Ramos (cell line): ENCODE data around the gene SLC44A3.
"Not testable (repeated sequence)": the region's sequence is repeated elsewhere in the genome, so short reads cannot be mapped to it uniquely, and the experiment has no call there.

Source experiments
- in situ Hi-C: fragments of 300-500 bp; cut with MboI; formaldehyde crosslinking; loops from one replicate; pipeline ENCODE4 v1.14.3; 2022; ENCODE audit warnings: low sequenced_read_pairs; ENCODE audit not compliant: unreplicated experiment

The SLC44A3 gene

GRCh38 chr1:94831641-94832040 lies 11.5 kb downstream of the SLC44A3 start:
- in situ Hi-C loops, result no loop called here

GRCh38 chr1:94832446-94832845 lies 12.3 kb downstream of the SLC44A3 start:
- in situ Hi-C loops, result no loop called here

- in situ Hi-C loops, result no loop called here
Observed at GRCh38 chr1:94832931-94833585, 12.9 kb downstream of the SLC44A3 start.

GRCh38 chr1:94836891-94837290 lies 16.7 kb downstream of the SLC44A3 start:
- in situ Hi-C loops, result no loop called here

GRCh38 chr1:94840381-94840780 lies 20.2 kb downstream of the SLC44A3 start:
- in situ Hi-C loops, result not testable (repeated sequence)

GRCh38 chr1:94840808-94841207 lies 20.7 kb downstream of the SLC44A3 start:
- in situ Hi-C loops, result no loop called here

GRCh38 chr1:94843430-94843829 lies 23.3 kb downstream of the SLC44A3 start:
- in situ Hi-C loops, result no loop called here

- in situ Hi-C loops, result no loop called here
Observed at GRCh38 chr1:94843846-94844245, 23.7 kb downstream of the SLC44A3 start.

- in situ Hi-C loops, result no loop called here
Observed at GRCh38 chr1:94846308-94846707, 26.2 kb downstream of the SLC44A3 start.

- in situ Hi-C loops, result loop anchor here (5.0 kb wide), 1 partner anchor 191 kb away; no protein-coding TSS in a partner anchor
Observed at GRCh38 chr1:94851571-94851970, 31.4 kb downstream of the SLC44A3 start.

- in situ Hi-C loops, result loop anchor here (5.0 kb wide), 1 partner anchor 190 kb away; no protein-coding TSS in a partner anchor
Observed at GRCh38 chr1:94852788-94853187, 32.6 kb downstream of the SLC44A3 start.

- in situ Hi-C loops, result loop anchor here (5.0 kb wide), 1 partner anchor 188 kb away; no protein-coding TSS in a partner anchor
Observed at GRCh38 chr1:94854458-94855306, 34.5 kb downstream of the SLC44A3 start.

GRCh38 chr1:94855307-94855700 lies 35.1 kb downstream of the SLC44A3 start:
- in situ Hi-C loops, result no loop called here

- in situ Hi-C loops, result no loop called here
Observed at GRCh38 chr1:94856004-94856403, 35.8 kb downstream of the SLC44A3 start.

GRCh38 chr1:94856868-94857267 lies 36.7 kb downstream of the SLC44A3 start:
- in situ Hi-C loops, result no loop called here

GRCh38 chr1:94858276-94858675 lies 38.1 kb downstream of the SLC44A3 start:
- in situ Hi-C loops, result no loop called here

GRCh38 chr1:94859174-94859573 lies 39.0 kb downstream of the SLC44A3 start:
- in situ Hi-C loops, result no loop called here

GRCh38 chr1:94862718-94863117 lies 42.6 kb downstream of the SLC44A3 start:
- in situ Hi-C loops, result no loop called here

- in situ Hi-C loops, result no loop called here
Observed at GRCh38 chr1:94863297-94863911, 43.2 kb downstream of the SLC44A3 start.

GRCh38 chr1:94863919-94864318 lies 43.8 kb downstream of the SLC44A3 start:
- in situ Hi-C loops, result no loop called here

GRCh38 chr1:94864821-94865220 lies 44.7 kb downstream of the SLC44A3 start:
- in situ Hi-C loops, result no loop called here
